Calu3 (cell line): ENCODE results near the gene VPS13C. TPM values are rescaled to one million over a fixed set of nuclear protein-coding genes. Genes with fewer than 3 reads are reported as not detected.

Experiments used
- BruUV-seq: library from RNA; stranded (reverse); fragments of 400-500 nt; replicated peaks from 2 replicates; lab custom pipeline; 2021; lab: Mats Ljungman, UMichigan
- CTCF ChIA-PET: fragments of 300-600 bp; sonication (Branson Sonifier 250); formaldehyde crosslinking; loops from one replicate; lab custom pipeline; 2022; ENCODE audit warnings: antibody characterized with exemption; lab: Charles Lee
- DNase-seq: peaks from one replicate; pipeline ENCODE4 v3.0.0; 2022
- H3K27ac Mint-ChIP-seq: one replicate; pipeline ENCODE4 v1.8.0; 2022; ENCODE audit warnings: mixed read lengths; ENCODE audit not compliant: unreplicated experiment
- H3K27me3 Mint-ChIP-seq: one replicate; pipeline ENCODE4 v1.8.0; 2022; ENCODE audit warnings: mixed read lengths; ENCODE audit not compliant: unreplicated experiment
- H3K36me3 Mint-ChIP-seq: one replicate; pipeline ENCODE4 v1.8.0; 2022; ENCODE audit warnings: mild to moderate bottlenecking, moderate library complexity, mixed read lengths; ENCODE audit not compliant: insufficient read depth, unreplicated experiment
- H3K4me1 Mint-ChIP-seq: one replicate; pipeline ENCODE4 v1.8.0; 2022; ENCODE audit warnings: mild to moderate bottlenecking, low read depth, mixed read lengths; ENCODE audit not compliant: unreplicated experiment
- H3K4me3 Mint-ChIP-seq: one replicate; pipeline ENCODE4 v1.8.0; 2022; ENCODE audit warnings: mild to moderate bottlenecking, low read depth, moderate library complexity, mixed read lengths; ENCODE audit not compliant: unreplicated experiment
- H3K9me3 Mint-ChIP-seq: one replicate; pipeline ENCODE4 v1.8.0; 2022; ENCODE audit warnings: low read depth, mixed read lengths; ENCODE audit not compliant: unreplicated experiment
- intact Hi-C: fragments of 100-400 bp; cut with micrococcal nuclease; formaldehyde crosslinking; loops from one replicate; pipeline ENCODE4 v1.10.0; 2022; ENCODE audit not compliant: unreplicated experiment
- total RNA-seq: library from RNA; stranded (reverse); gene quantifications from 2 replicates; pipeline ENCODE4 v1.2.3, GENCODE V29; 2022
- TF ChIP-seq, protein P1 (sequence below): fragments of 200-600 bp; IDR thresholded peaks from one replicate; pipeline ENCODE4 v1.8.0; 2022; ENCODE audit warnings: antibody characterized with exemption; ENCODE audit not compliant: unreplicated experiment

VPS13C gene
- total RNA-seq, 1 experiment from 2014 or later, result 99.9 TPM

DNA sequence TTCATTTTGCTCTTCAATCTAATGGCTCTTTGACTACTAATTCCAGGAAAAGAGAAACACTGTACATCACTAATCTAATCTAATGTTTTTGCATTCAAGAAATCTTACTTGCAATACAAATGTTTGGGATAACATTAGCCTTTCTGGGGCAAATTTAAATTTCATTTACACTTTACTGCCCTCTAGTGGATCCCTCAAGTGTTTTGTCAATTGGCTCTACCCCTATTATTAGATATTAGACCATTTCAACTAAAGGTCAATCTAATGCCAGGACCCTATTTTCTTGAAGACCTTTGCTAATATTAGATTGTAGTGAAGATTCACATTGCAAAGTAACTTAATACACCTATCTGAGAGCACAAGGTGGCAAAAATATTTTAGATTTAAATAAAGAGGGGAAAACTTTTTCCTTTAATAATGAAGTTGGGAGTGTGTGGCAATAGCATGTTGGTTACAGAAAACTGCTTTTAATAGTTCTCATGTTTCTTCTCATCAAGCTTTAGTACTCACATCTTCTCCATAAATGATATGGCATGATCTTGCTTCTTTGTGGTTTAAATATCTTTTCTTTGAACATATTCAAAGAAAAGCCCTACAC lies 11.6 kb upstream of the VPS13C start:
- no peak for DNase-seq
- intact Hi-C loops, result loop anchor here (2.0 to 5.0 kb wide), 3 partner anchors 71 to 193 kb away; no protein-coding TSS in a partner anchor
- Mint-ChIP-seq H3K27ac (no peak overlapping the region), H3K27me3 (no peaks in the 10 kb centered on the region), H3K36me3 (peaks cover 27% of the 10 kb centered on the region), H3K4me3 (no peak overlapping the region), H3K9me3 (no peaks in the 10 kb centered on the region), H3K4me1 (peaks cover 17% of the 10 kb centered on the region)
- TF ChIP-seq, protein P1, sequence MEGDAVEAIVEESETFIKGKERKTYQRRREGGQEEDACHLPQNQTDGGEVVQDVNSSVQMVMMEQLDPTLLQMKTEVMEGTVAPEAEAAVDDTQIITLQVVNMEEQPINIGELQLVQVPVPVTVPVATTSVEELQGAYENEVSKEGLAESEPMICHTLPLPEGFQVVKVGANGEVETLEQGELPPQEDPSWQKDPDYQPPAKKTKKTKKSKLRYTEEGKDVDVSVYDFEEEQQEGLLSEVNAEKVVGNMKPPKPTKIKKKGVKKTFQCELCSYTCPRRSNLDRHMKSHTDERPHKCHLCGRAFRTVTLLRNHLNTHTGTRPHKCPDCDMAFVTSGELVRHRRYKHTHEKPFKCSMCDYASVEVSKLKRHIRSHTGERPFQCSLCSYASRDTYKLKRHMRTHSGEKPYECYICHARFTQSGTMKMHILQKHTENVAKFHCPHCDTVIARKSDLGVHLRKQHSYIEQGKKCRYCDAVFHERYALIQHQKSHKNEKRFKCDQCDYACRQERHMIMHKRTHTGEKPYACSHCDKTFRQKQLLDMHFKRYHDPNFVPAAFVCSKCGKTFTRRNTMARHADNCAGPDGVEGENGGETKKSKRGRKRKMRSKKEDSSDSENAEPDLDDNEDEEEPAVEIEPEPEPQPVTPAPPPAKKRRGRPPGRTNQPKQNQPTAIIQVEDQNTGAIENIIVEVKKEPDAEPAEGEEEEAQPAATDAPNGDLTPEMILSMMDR, result peak; percentile 35
- CTCF ChIA-PET, result interaction anchor here (0.6 to 1.3 kb wide), 4 partner anchors 53 to 1161 kb away, joined by 3 to 5 read pairs (median 4); no protein-coding TSS in a partner anchor
- BruUV-seq, result no TSS peak

DNA sequence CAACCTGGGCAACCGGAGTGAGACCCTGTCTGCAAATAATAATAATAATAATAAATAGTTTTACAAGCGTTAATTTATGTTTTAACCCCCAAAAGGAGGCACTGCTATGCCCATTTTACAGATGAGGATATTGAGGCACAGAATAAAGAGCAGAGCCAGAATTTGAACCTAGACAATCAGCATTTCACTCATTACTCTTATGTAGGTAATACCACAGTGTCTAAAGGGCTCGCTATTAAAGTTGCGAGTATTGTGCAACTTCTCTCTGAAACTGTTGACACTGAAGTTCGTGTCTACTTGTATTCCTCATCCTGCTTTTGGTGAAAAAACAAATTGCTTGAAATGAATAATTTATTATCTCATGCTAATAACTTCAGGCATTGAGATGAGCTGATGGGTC lies 9.3 kb upstream of the VPS13C start:
- Mint-ChIP-seq H3K36me3 (peaks cover 28% of the 10 kb centered on the region), H3K27me3 (no peaks in the 10 kb centered on the region)
- intact Hi-C loops, result no loop called here

DNA sequence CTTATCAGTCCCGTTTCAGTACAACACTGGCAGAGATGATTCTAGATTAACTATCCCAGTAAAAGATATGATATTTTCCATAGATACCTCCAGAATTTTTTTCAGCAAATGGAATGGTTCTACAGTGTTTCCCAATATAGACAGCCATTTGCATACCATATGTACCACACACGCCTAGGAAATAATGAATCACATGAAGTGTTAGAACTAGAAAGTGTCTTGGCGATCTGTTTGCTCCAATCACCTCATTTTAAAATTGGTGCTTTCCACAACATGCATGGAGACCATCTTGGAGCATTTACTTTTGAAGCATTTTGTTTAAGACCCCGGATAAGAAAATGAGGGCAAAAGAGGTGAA lies 8.5 kb upstream of the VPS13C start:
- H3K4me1 Mint-ChIP-seq, result peaks cover 28% of the 10 kb centered on the region
- no peak for DNase-seq
- H3K36me3 Mint-ChIP-seq, result peaks cover 36% of the 10 kb centered on the region
- H3K27me3 Mint-ChIP-seq, result no peaks in the 10 kb centered on the region
- H3K9me3 Mint-ChIP-seq, result no peaks in the 10 kb centered on the region
- CTCF ChIA-PET, result interaction anchor here (1.0 to 2.9 kb wide), 5 partner anchors 8 to 185 kb away, joined by 3 to 12 read pairs (median 3); partner anchors contain the start of gene VPS13C
- intact Hi-C loops, result no loop called here
- peak overlapping the region; percentile 89 for H3K4me3 Mint-ChIP-seq
- peak overlapping the region; percentile 91 for H3K27ac Mint-ChIP-seq
- TF ChIP-seq, protein P1, result no peak
- no TSS peak for BruUV-seq

More for the DNA sequence above, 9.3 kb upstream of the VPS13C start:
- CTCF ChIA-PET, result interaction anchor here (0.8 to 2.9 kb wide), 6 partner anchors 9 to 184 kb away, joined by 3 to 12 read pairs (median 3); partner anchors contain the start of gene VPS13C
- Mint-ChIP-seq H3K9me3 (no peaks in the 10 kb centered on the region), H3K4me1 (peaks cover 24% of the 10 kb centered on the region), H3K4me3 (peak overlapping the region; percentile 89), H3K27ac (peak overlapping the region; percentile 91)
- no peak for DNase-seq
- no TSS peak for BruUV-seq
- TF ChIP-seq, protein P1, result no peak

DNA sequence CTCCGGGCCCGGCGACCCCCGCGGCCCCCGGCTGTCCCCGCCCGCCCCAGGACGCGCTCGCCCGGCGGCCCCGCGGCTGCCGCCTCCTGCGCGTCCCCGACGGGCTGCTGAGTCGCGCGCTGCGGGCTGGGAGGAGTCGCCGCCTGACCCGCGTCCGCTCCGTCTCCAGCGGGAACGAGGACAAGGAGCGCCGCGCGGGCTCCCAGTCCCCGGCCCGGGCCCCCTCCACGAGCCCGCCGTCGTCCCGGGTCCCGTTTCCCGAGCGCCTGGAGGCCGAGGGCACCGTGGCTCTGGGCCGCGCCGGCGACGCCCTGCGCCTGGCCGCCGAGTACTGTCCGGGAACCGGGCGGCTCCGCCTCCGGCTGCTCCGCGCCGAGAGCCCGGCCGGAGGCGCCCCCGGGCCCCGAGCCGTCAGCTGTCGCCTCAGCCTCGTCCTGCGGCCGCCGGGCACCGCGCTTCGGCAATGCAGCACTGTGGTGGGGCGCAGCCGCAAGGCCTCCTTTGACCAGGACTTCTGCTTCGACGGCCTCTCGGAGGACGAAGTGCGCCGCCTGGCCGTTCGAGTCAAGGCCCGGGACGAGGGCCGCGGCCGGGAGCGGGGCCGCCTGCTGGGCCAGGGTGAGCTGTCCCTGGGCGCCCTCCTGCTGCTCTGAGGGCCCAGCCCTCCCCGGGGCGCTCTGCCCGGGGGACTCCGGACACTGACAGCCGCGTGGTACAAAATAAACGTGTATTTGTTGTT lies 8.0 kb upstream of the VPS13C start:
- Mint-ChIP-seq H3K36me3 (peaks cover 40% of the 10 kb centered on the region), H3K4me1 (peaks cover 34% of the 10 kb centered on the region), H3K9me3 (no peaks in the 10 kb centered on the region), H3K27me3 (no peaks in the 10 kb centered on the region), H3K4me3 (peak overlapping the region; percentile 89), H3K27ac (peak overlapping the region; percentile 91)
- CTCF ChIA-PET, result interaction anchor here (0.6 to 2.9 kb wide), 7 partner anchors 8 to 186 kb away, joined by 3 to 12 read pairs (median 4); partner anchors contain the start of gene VPS13C
- no TSS peak for BruUV-seq
- DNase-seq, result peak; percentile 77
- intact Hi-C loops, result no loop called here
- TF ChIP-seq, protein P1, result peak; percentile 25
